OCI-LY1 (cell line): Measurements from ENCODE around the gene NSD2.

Source experiments
- H2AFZ ChIP-seq: fragments of 200-600 bp; sonication (generic), shearing (Covaris generic); 2 replicates; pipeline ENCODE4 v1.6.0; 2014; ENCODE audit warnings: antibody characterized with exemption, mild to moderate bottlenecking, low read length
- H3F3A ChIP-seq: fragments of 200-600 bp; sonication (generic), shearing (Covaris generic); 2 replicates; pipeline ENCODE4 v1.6.0; 2014; ENCODE audit warnings: mild to moderate bottlenecking, antibody characterized with exemption, low read length, moderate library complexity; ENCODE audit not compliant: insufficient read depth
- H3K27ac ChIP-seq: fragments of 200-600 bp; sonication (generic); 2 replicates; pipeline ENCODE4 v1.5.1; 2014; ENCODE audit warnings: low read length, mixed run types, mild to moderate bottlenecking, low read depth; ENCODE audit not compliant: poor library complexity, severe bottlenecking
- H3K27me3 ChIP-seq: fragments of 200-600 bp; sonication (generic); 2 replicates; pipeline ENCODE4 v1.6.0; 2014; ENCODE audit warnings: antibody characterized with exemption, mild to moderate bottlenecking, low read length, moderate library complexity; ENCODE audit not compliant: insufficient read depth
- H3K36me3 ChIP-seq: fragments of 200-600 bp; sonication (generic); 2 replicates; pipeline ENCODE4 v1.6.1; 2014; ENCODE audit warnings: mild to moderate bottlenecking, antibody characterized with exemption, low read length, moderate library complexity, mixed read lengths; ENCODE audit not compliant: insufficient read depth
- H3K4me1 ChIP-seq: fragments of 200-600 bp; sonication (generic); 2 replicates; pipeline ENCODE4 v1.5.1; 2014; ENCODE audit warnings: mild to moderate bottlenecking, low read length, moderate library complexity; ENCODE audit not compliant: insufficient read depth, severe bottlenecking
- H3K4me2 ChIP-seq: fragments of 200-600 bp; sonication (generic), shearing (Covaris generic); 2 replicates; pipeline ENCODE4 v1.6.1; 2014; ENCODE audit warnings: low read length
- H3K4me3 ChIP-seq: fragments of 200-600 bp; sonication (generic); 2 replicates; pipeline ENCODE4 v1.5.1; 2014; ENCODE audit warnings: low read length, low read depth, mild to moderate bottlenecking, mixed read lengths; ENCODE audit not compliant: poor library complexity, severe bottlenecking
- H3K79me2 ChIP-seq: fragments of 200-600 bp; shearing (Covaris generic); 2 replicates; pipeline ENCODE4 v1.6.1; 2016; ENCODE audit warnings: mixed run types, low read length, mixed read lengths; ENCODE audit not compliant: insufficient read depth
- H3K9ac ChIP-seq: fragments of 200-600 bp; sonication (generic), shearing (Covaris generic); 2 replicates; pipeline ENCODE4 v1.6.1; 2014; ENCODE audit warnings: mild to moderate bottlenecking, low read length, mixed read lengths
- H3K9me2 ChIP-seq: fragments of 200-600 bp; sonication (generic), shearing (Covaris generic); 2 replicates; pipeline ENCODE4 v1.6.1; 2014; ENCODE audit warnings: low read depth, mild to moderate bottlenecking, low read length, mixed read lengths
- H3K9me3 ChIP-seq: fragments of 200-600 bp; shearing (Covaris generic); 2 replicates; pipeline ENCODE4 v1.6.1; 2014; ENCODE audit warnings: low read length, mixed read lengths
- H4K20me1 ChIP-seq: fragments of 200-600 bp; sonication (generic), shearing (Covaris generic); 2 replicates; pipeline ENCODE4 v1.6.0; 2016; ENCODE audit warnings: mild to moderate bottlenecking, low read length; ENCODE audit not compliant: insufficient read depth
- CTCF ChIP-seq: fragments of 200-600 bp; sonication (generic), shearing (Covaris generic); IDR thresholded peaks from 2 replicates; pipeline ENCODE4 v1.5.1; 2017; ENCODE audit warnings: mild to moderate bottlenecking, antibody characterized with exemption, low read length, moderate library complexity, mixed read lengths
- EZH2 ChIP-seq: fragments of 200-600 bp; sonication (generic), shearing (Covaris generic); IDR thresholded peaks from 2 replicates; pipeline ENCODE4 v1.8.0; 2017; ENCODE audit warnings: borderline replicate concordance, mixed run types, mild to moderate bottlenecking, antibody characterized with exemption, low read length, moderate library complexity, mixed read lengths

NSD2 gene

GRCh38 chr4:2006956-2007653, 135.9 kb downstream of the NSD2 start:
- Histone ChIP-seq H3K9ac (peak overlapping the region; percentile 77; the same call in 1 of the 2 replicates), H3K4me3 (peak overlapping the region; percentile 81), H4K20me1 (no peaks in the 10 kb centered on the region), H3K9me3 (no peaks in the 10 kb centered on the region), H3K36me3 (peaks cover 29% of the 10 kb centered on the region), H3K9me2 (no peaks in the 10 kb centered on the region), H3K4me2 (peak overlapping the region; percentile 80), H2AFZ (no peak overlapping the region), H3K27ac (no peak overlapping the region), H3K79me2 (peaks cover 35% of the 10 kb centered on the region), H3K4me1 (peaks cover 17% of the 10 kb centered on the region), H3K27me3 (no peaks in the 10 kb centered on the region), H3F3A (no peaks in the 10 kb centered on the region)
- TF ChIP-seq EZH2: no peak
- TF ChIP-seq CTCF: no peak

- no peak overlapping the region for H3K27ac ChIP-seq
- H3K4me2 ChIP-seq: peak overlapping the region; percentile 80
- H3K9ac ChIP-seq: peak overlapping the region; percentile 77
- no peaks in the 10 kb centered on the region for H3F3A ChIP-seq
- peak overlapping the region; percentile 81 for H3K4me3 ChIP-seq
- TF ChIP-seq EZH2 (no peak), CTCF (no peak)
- H3K9me3 ChIP-seq: no peaks in the 10 kb centered on the region
- no peaks in the 10 kb centered on the region for H3K27me3 ChIP-seq
- no peaks in the 10 kb centered on the region for H3K9me2 ChIP-seq
- peaks cover 32% of the 10 kb centered on the region for H3K79me2 ChIP-seq
- no peaks in the 10 kb centered on the region for H4K20me1 ChIP-seq
- no peak overlapping the region for H2AFZ ChIP-seq
- H3K4me1 ChIP-seq: peaks cover 17% of the 10 kb centered on the region
- H3K36me3 ChIP-seq: peaks cover 25% of the 10 kb centered on the region
These were observed 136.8 kb downstream of the NSD2 start for GRCh38 chr4:2007804-2008670.

- Histone ChIP-seq H4K20me1 (no peaks in the 10 kb centered on the region), H3K79me2 (peaks cover 32% of the 10 kb centered on the region), H3K27ac (no peak overlapping the region), H3K4me1 (peaks cover 17% of the 10 kb centered on the region), H3K36me3 (peaks cover 19% of the 10 kb centered on the region), H3F3A (no peaks in the 10 kb centered on the region), H2AFZ (no peak overlapping the region), H3K27me3 (no peaks in the 10 kb centered on the region), H3K4me3 (peak overlapping the region; percentile 81), H3K4me2 (peak overlapping the region; percentile 80), H3K9ac (peak overlapping the region; percentile 77), H3K9me2 (no peaks in the 10 kb centered on the region), H3K9me3 (no peaks in the 10 kb centered on the region)
- TF ChIP-seq EZH2: no peak
- TF ChIP-seq CTCF: no peak
These were observed 137.4 kb downstream of the NSD2 start for GRCh38 chr4:2008671-2008920.
